Liver (tissue), 9 donors: ENCODE data around the gene RPUSD1. TPM values are rescaled to one million over a fixed set of nuclear protein-coding genes. Genes with fewer than 3 reads are reported as not detected.

Experiments used
- DNase-seq: peaks from one replicate; pipeline ENCODE4 v3.0.0-alpha.2; 2017; ENCODE audit warnings: low spot score
- H3K27ac ChIP-seq, 2 donors: one replicate each; pipeline ENCODE4 v1.7.0; 2013; ENCODE audit warnings: inconsistent platforms in 2 of 2, low read length in 2 of 2, control low read depth in 1 of 2, low read depth in 1 of 2, mild to moderate bottlenecking in 1 of 2
- H3K27me3 ChIP-seq, 4 donors: one replicate each; pipeline versions ENCODE4 v1.6.1 to v1.7.0; 2013; ENCODE audit warnings: low read length in 3 of 4, inconsistent platforms in 1 of 4, mild to moderate bottlenecking in 1 of 4, moderate library complexity in 1 of 4; ENCODE audit not compliant: control insufficient read depth in 4 of 4, insufficient read depth in 4 of 4
- H3K36me3 ChIP-seq, 4 donors: one replicate each; pipeline versions ENCODE4 v1.6.1 to v1.7.0; 2013; ENCODE audit warnings: low read length in 3 of 4, mild to moderate bottlenecking in 3 of 4, low read depth in 1 of 4, moderate library complexity in 1 of 4; ENCODE audit not compliant: control insufficient read depth in 4 of 4, insufficient read depth in 3 of 4
- H3K4me1 ChIP-seq, 4 donors: one replicate each; pipeline versions ENCODE4 v1.6.1 to v1.7.0; 2013; ENCODE audit warnings: low read length in 3 of 4, mild to moderate bottlenecking in 3 of 4, moderate library complexity in 1 of 4; ENCODE audit not compliant: control insufficient read depth in 4 of 4, insufficient read depth in 4 of 4
- H3K4me3 ChIP-seq, 3 donors: one replicate each; pipeline versions ENCODE4 v1.6.1 to v1.7.0; 2013; ENCODE audit warnings: low read length in 3 of 3, control low read depth in 1 of 3, low read depth in 1 of 3, mild to moderate bottlenecking in 1 of 3
- H3K9ac ChIP-seq, 2 donors: one replicate each; pipeline ENCODE4 v1.7.0; 2013; ENCODE audit warnings: low read length in 2 of 2, mild to moderate bottlenecking in 2 of 2, moderate library complexity in 2 of 2, control low read depth in 1 of 2, low read depth in 1 of 2
- H3K9me3 ChIP-seq, 4 donors: one replicate each; pipeline versions ENCODE4 v1.6.1 to v1.7.0; 2013; ENCODE audit warnings: low read length in 3 of 4; ENCODE audit not compliant: control insufficient read depth in 4 of 4
- EGR1 ChIP-seq, 2 donors: IDR thresholded peaks; 2 replicates each; pipeline ENCODE4 v1.6.1; 2016 to 2018; ENCODE audit warnings: antibody characterized with exemption in 2 of 2, low read depth in 2 of 2
- FOXA2 ChIP-seq: IDR thresholded peaks from 2 replicates; pipeline ENCODE4 v1.6.1; 2016; ENCODE audit warnings: antibody characterized with exemption
- GABPA ChIP-seq, 2 donors: IDR thresholded peaks in 1 of 2; conservative IDR thresholded peaks in 1 of 2; 2 replicates each; pipeline ENCODE4 v1.6.1; 2016; ENCODE audit warnings: antibody characterized with exemption in 2 of 2, mild to moderate bottlenecking in 1 of 2, moderate library complexity in 1 of 2
- HNF4A ChIP-seq, 2 donors: conservative IDR thresholded peaks; 2 replicates each; pipeline ENCODE4 v1.6.1; 2016; ENCODE audit warnings: antibody characterized with exemption in 2 of 2, mild to moderate bottlenecking in 2 of 2
- HNF4G ChIP-seq: IDR thresholded peaks from 2 replicates; pipeline ENCODE4 v1.6.1; 2016; ENCODE audit warnings: antibody characterized with exemption
- NR2F2 ChIP-seq: IDR thresholded peaks from 2 replicates; pipeline ENCODE4 v1.6.1; 2016; ENCODE audit warnings: antibody characterized with exemption
- RAD21 ChIP-seq, 2 donors: IDR thresholded peaks; 2 replicates each; pipeline ENCODE4 v1.6.1; 2016; ENCODE audit warnings: antibody characterized with exemption in 2 of 2, mild to moderate bottlenecking in 2 of 2
- RXRA ChIP-seq, 2 donors: IDR thresholded peaks; 2 replicates each; pipeline ENCODE4 v1.6.1; 2017 to 2018; ENCODE audit warnings: antibody characterized with exemption in 2 of 2, mild to moderate bottlenecking in 1 of 2
- SP1 ChIP-seq: IDR thresholded peaks from 2 replicates; pipeline ENCODE4 v1.6.1; 2018; ENCODE audit warnings: antibody characterized with exemption, mild to moderate bottlenecking
- TAF1 ChIP-seq: conservative IDR thresholded peaks from 2 replicates; pipeline ENCODE4 v1.6.1; 2016; ENCODE audit warnings: antibody characterized with exemption, mild to moderate bottlenecking
- YY1 ChIP-seq: IDR thresholded peaks from 2 replicates; pipeline ENCODE4 v1.6.1; 2016; ENCODE audit warnings: antibody characterized with exemption, mild to moderate bottlenecking
- WGBS: extraction: QIAGEN DNeasy Blood & Tissue Kit; methylation state at CpG from one replicate; pipeline ENCODE4 v1.1.7; 2013; 5-methylcytosine and 5-hydroxymethylcytosine counted together
- polyA plus RNA-seq, 2 donors: library from polyadenylated mRNA; stranded (reverse) in 1 of 2; unstranded in 1 of 2; fragments of 200-250 nt in 1 of 2; fragments of >200 nt in 1 of 2; fragmentation: Nextera tagmentation in 1 of 2; extraction: Ambion mirVana in 1 of 2; gene quantifications; one replicate each; pipeline versions ENCODE4 v1.2.1 to v1.2.3, GENCODE V29; 2013 to 2015
- total RNA-seq, 2 donors: library from RNA; depleted of rRNA; stranded (reverse); fragments of >200 nt; gene quantifications; one replicate each; pipeline ENCODE4 v1.2.3, GENCODE V29; 2014
- TF ChIP-seq, protein P1 (sequence below): IDR thresholded peaks from 2 replicates; pipeline ENCODE4 v1.6.1; 2016; ENCODE audit warnings: antibody characterized with exemption
- TF ChIP-seq, protein P2 (sequence below): IDR thresholded peaks from 2 replicates; pipeline ENCODE4 v1.6.1; 2016; ENCODE audit warnings: antibody characterized with exemption, mild to moderate bottlenecking
- TF ChIP-seq, protein P3 (sequence below): IDR thresholded peaks from 2 replicates; pipeline ENCODE4 v1.6.1; 2016; ENCODE audit warnings: antibody characterized with exemption
- donor health status: healthy.
- donor health status: healthy.
- donor health status: healthy.
- donor health status: healthy.
- donor health status: healthy.

The RPUSD1 gene
- total and polyA plus RNA-seq, 4 donors, result 4.5 to 10.7 (median 8.9) TPM

DNA sequence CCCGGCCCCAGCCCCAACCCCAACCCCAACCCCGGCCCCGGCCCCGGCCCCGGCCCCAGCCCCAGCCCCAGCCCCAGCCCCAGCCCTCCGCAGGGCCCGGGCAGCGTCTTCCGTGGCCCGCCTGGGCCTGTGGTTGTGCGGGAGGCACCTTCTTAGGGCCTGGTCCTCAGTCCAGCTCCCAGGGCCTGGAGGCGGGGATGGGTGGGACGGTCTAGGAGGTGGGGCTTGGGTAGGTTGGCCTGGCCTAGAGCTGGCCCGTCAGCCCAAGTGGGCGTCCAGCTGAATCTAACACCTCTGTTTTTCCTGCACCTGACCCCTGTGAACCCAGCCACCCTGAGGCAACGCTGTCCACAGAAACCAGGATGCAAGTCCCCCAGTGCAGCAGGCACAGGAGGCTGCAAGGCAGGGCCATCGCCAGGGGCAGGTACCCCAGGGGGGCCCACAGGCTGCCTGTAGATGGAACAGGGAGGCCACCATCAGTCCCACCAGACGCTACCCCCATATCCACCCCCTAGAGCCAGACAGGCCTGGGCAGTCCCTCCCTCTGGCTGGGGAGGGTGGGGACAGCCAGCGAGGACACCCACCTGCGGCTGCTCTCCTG is 18.9 kb downstream of the RPUSD1 start:
- no peak overlapping the region for H3K27ac ChIP-seq
- 60% methylated on average over 20 of the region's 20 CpGs for WGBS
- H3K9ac ChIP-seq, result no peak overlapping the region
- H3K27me3 ChIP-seq, result peaks cover 0 to 3% (median 0%) of the 10 kb centered on the region in 4 donors
- H3K4me1 ChIP-seq, result no peaks in the 10 kb centered on the region
- DNase-seq, result no peak
- no peaks in the 10 kb centered on the region for H3K36me3 ChIP-seq
- no peak overlapping the region for H3K4me3 ChIP-seq
- TF ChIP-seq TAF1, result no peak
- TF ChIP-seq RAD21 (IDR thresholded peaks at IDR 0.05), result no peak
- TF ChIP-seq EGR1 (IDR thresholded peaks at IDR 0.05; ENCODE audit: low read depth in 2 of 2), result no peak
- TF ChIP-seq HNF4G, result no peak
- TF ChIP-seq NR2F2, result no peak
- TF ChIP-seq, protein P1, sequence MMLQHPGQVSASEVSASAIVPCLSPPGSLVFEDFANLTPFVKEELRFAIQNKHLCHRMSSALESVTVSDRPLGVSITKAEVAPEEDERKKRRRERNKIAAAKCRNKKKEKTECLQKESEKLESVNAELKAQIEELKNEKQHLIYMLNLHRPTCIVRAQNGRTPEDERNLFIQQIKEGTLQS, result no peak
- H3K9me3 ChIP-seq, result no peaks in the 10 kb centered on the region

DNA sequence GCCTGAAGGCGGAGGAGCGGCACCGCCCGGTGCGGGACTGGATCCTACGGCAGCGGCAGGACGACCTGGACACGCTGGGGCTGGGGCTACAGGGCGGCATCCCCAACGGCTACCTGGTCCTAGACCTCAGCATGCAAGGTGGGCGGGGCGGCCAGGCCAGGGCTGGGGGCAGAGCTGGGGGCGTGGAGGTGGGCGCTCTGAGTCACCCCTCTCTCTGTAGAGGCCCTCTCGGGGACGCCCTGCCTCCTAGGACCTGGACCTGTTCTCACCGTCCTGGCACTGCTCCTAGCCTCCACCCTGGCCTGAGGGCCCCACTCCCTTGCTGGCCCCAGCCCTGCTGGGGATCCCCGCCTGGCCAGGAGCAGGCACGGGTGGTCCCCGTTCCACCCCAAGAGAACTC is 19.8 kb downstream of the RPUSD1 start:
- no peaks in the 10 kb centered on the region for H3K4me1 ChIP-seq
- no peak overlapping the region for H3K27ac ChIP-seq
- no peak for DNase-seq
- peaks cover 0 to 3% (median 0%) of the 10 kb centered on the region in 4 donors for H3K27me3 ChIP-seq
- no peak overlapping the region for H3K4me3 ChIP-seq
- H3K36me3 ChIP-seq, result no peaks in the 10 kb centered on the region
- 76% methylated on average over 21 of the region's 21 CpGs for WGBS
- TF ChIP-seq, protein P1, result no peak
- no peak for TF ChIP-seq SP1
- no peak for TF ChIP-seq TAF1
- no peak for TF ChIP-seq FOXA2
- TF ChIP-seq RXRA (IDR thresholded peaks at IDR 0.05), result no peak
- no peak for TF ChIP-seq GABPA (IDR thresholded peaks at IDR 0.05 in 1 of 2, conservative IDR thresholded peaks at IDR 0.05 in 1 of 2)
- TF ChIP-seq EGR1 (IDR thresholded peaks at IDR 0.05; ENCODE audit: low read depth in 2 of 2), result no peak
- TF ChIP-seq HNF4G, result no peak
- no peak for TF ChIP-seq YY1
- TF ChIP-seq HNF4A (conservative IDR thresholded peaks at IDR 0.05), result no peak
- TF ChIP-seq, protein P2, sequence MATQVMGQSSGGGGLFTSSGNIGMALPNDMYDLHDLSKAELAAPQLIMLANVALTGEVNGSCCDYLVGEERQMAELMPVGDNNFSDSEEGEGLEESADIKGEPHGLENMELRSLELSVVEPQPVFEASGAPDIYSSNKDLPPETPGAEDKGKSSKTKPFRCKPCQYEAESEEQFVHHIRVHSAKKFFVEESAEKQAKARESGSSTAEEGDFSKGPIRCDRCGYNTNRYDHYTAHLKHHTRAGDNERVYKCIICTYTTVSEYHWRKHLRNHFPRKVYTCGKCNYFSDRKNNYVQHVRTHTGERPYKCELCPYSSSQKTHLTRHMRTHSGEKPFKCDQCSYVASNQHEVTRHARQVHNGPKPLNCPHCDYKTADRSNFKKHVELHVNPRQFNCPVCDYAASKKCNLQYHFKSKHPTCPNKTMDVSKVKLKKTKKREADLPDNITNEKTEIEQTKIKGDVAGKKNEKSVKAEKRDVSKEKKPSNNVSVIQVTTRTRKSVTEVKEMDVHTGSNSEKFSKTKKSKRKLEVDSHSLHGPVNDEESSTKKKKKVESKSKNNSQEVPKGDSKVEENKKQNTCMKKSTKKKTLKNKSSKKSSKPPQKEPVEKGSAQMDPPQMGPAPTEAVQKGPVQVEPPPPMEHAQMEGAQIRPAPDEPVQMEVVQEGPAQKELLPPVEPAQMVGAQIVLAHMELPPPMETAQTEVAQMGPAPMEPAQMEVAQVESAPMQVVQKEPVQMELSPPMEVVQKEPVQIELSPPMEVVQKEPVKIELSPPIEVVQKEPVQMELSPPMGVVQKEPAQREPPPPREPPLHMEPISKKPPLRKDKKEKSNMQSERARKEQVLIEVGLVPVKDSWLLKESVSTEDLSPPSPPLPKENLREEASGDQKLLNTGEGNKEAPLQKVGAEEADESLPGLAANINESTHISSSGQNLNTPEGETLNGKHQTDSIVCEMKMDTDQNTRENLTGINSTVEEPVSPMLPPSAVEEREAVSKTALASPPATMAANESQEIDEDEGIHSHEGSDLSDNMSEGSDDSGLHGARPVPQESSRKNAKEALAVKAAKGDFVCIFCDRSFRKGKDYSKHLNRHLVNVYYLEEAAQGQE, result no peak
- no peak for TF ChIP-seq RAD21 (IDR thresholded peaks at IDR 0.05)
- TF ChIP-seq NR2F2, result no peak
- TF ChIP-seq, protein P3, sequence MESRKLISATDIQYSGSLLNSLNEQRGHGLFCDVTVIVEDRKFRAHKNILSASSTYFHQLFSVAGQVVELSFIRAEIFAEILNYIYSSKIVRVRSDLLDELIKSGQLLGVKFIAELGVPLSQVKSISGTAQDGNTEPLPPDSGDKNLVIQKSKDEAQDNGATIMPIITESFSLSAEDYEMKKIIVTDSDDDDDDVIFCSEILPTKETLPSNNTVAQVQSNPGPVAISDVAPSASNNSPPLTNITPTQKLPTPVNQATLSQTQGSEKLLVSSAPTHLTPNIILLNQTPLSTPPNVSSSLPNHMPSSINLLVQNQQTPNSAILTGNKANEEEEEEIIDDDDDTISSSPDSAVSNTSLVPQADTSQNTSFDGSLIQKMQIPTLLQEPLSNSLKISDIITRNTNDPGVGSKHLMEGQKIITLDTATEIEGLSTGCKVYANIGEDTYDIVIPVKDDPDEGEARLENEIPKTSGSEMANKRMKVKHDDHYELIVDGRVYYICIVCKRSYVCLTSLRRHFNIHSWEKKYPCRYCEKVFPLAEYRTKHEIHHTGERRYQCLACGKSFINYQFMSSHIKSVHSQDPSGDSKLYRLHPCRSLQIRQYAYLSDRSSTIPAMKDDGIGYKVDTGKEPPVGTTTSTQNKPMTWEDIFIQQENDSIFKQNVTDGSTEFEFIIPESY, result no peak
- H3K9me3 ChIP-seq, result no peaks in the 10 kb centered on the region
- no peak overlapping the region for H3K9ac ChIP-seq
